ENCODE measurements around the gene DYNC1I1. TPM values are rescaled to one million over a fixed set of nuclear protein-coding genes. Genes with fewer than 3 reads are reported as not detected.
A peak's percentile ranks its signal among the peaks of the same experiment; 100 is the strongest.

Gene DYNC1I1
- total and polyA plus RNA-seq, 4 donors: 0.39 to 7.6 (median 1.5) TPM

DNA sequence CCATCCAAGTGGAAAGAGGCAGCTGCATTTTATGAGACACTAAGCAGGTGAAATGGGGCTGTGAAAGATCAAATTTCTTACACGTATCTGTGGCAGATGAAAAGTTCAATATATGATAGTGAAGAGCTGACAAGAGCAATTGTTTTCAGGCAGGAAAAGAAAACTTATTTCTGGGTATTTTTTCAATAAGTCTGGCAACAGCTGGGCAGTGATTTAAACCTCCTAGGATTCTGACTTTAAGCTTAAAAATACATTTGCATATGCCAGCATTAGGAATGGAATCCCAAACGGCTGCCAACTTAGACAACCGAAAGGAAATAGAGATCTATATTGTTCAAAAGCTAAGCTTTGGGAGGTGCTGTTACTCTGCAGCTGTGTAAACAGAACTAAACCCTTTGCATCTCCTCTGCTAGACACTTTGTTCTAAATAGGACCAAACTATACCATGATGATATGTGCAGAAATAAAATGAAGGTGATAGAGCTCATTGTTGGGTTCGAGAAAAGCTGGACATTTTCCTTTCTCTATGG, 26.1 kb downstream of the DYNC1I1 start:
- Histone ChIP-seq H3K9ac (ENCODE audit: insufficient read depth in 1 of 2, low read length in 2 of 2) (no peak overlapping the region), H3K4me3 (no peak overlapping the region), H3K4me1 (ENCODE audit: control insufficient read depth in 5 of 5, insufficient read depth in 5 of 5, low read length in 5 of 5) (peaks cover 0 to 28% (median 0%) of the 10 kb centered on the region in 5 donors), H3K27me3 (ENCODE audit: control insufficient read depth in 3 of 3, insufficient read depth in 3 of 3, low read length in 2 of 3) (peaks cover 0 to 3% (median 0%) of the 10 kb centered on the region in 3 donors), H3K9me3 (ENCODE audit: control insufficient read depth in 4 of 4, insufficient read depth in 3 of 4, low read length in 3 of 4) (peaks cover 0 to 2% (median 0%) of the 10 kb centered on the region in 4 donors), H3K36me3 (ENCODE audit: control insufficient read depth in 4 of 4, insufficient read depth in 4 of 4, low read length in 4 of 4) (no peaks in the 10 kb centered on the region), H3K27ac (ENCODE audit: low read depth in 1 of 2, low read length in 1 of 2) (no peak overlapping the region)
- TF ChIP-seq, protein P1, sequence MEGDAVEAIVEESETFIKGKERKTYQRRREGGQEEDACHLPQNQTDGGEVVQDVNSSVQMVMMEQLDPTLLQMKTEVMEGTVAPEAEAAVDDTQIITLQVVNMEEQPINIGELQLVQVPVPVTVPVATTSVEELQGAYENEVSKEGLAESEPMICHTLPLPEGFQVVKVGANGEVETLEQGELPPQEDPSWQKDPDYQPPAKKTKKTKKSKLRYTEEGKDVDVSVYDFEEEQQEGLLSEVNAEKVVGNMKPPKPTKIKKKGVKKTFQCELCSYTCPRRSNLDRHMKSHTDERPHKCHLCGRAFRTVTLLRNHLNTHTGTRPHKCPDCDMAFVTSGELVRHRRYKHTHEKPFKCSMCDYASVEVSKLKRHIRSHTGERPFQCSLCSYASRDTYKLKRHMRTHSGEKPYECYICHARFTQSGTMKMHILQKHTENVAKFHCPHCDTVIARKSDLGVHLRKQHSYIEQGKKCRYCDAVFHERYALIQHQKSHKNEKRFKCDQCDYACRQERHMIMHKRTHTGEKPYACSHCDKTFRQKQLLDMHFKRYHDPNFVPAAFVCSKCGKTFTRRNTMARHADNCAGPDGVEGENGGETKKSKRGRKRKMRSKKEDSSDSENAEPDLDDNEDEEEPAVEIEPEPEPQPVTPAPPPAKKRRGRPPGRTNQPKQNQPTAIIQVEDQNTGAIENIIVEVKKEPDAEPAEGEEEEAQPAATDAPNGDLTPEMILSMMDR (IDR thresholded peaks at IDR 0.05; ENCODE audit: control extremely low read depth, extremely low read depth): no peak
- 48 to 58% methylated on average over 4 of the region's 4 CpGs for whole genome bisulfite sequencing, 2 donors
- peak in 2 of 3 donors; percentile 39 to 49 for DNase-seq
- ATAC-seq (ENCODE audit: insufficient read depth, low FRiP score): no peak

DNA sequence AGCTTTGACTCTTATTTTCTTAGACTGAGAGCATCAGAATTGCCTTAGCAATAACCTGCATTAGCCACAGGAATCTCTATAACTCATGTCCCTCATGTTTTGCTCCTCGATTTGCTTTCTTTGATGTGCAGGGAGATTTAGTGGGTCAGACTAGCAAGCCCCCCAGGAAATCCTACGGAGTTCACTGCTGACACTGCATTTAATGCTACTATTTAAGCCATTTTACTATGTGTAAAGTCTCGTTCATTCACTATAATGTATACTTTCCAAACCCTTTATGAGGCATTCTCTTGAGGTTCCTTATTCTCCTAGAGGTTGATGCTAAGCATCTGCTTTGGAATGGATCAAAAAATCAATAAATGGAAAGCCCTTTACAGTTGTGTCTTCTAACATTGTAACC, 28.4 kb downstream of the DYNC1I1 start:
- no peaks in the 10 kb centered on the region for H3K9me3 ChIP-seq (ENCODE audit: control insufficient read depth in 4 of 4, insufficient read depth in 3 of 4, low read length in 3 of 4)
- no peak overlapping the region for H3K4me3 ChIP-seq
- no peak overlapping the region for H3K9ac ChIP-seq (ENCODE audit: insufficient read depth in 1 of 2, low read length in 2 of 2)
- H3K4me1 ChIP-seq (ENCODE audit: control insufficient read depth in 5 of 5, insufficient read depth in 5 of 5, low read length in 5 of 5): peaks cover 0 to 34% (median 0%) of the 10 kb centered on the region in 5 donors
- H3K36me3 ChIP-seq (ENCODE audit: control insufficient read depth in 4 of 4, insufficient read depth in 4 of 4, low read length in 4 of 4): no peaks in the 10 kb centered on the region
- 66 to 80% methylated on average over 3 of the region's 3 CpGs for WGBS, 2 donors
- no peak overlapping the region for H3K27ac ChIP-seq (ENCODE audit: low read depth in 1 of 2, low read length in 1 of 2)
- H3K27me3 ChIP-seq (ENCODE audit: control insufficient read depth in 3 of 3, insufficient read depth in 3 of 3, low read length in 2 of 3): peaks cover 0 to 3% (median 0%) of the 10 kb centered on the region in 3 donors
- ATAC-seq (ENCODE audit: insufficient read depth, low FRiP score) (no peak), DNase-seq (no peak)
- TF ChIP-seq, protein P1 (IDR thresholded peaks at IDR 0.05; ENCODE audit: control extremely low read depth, extremely low read depth): no peak

DNA sequence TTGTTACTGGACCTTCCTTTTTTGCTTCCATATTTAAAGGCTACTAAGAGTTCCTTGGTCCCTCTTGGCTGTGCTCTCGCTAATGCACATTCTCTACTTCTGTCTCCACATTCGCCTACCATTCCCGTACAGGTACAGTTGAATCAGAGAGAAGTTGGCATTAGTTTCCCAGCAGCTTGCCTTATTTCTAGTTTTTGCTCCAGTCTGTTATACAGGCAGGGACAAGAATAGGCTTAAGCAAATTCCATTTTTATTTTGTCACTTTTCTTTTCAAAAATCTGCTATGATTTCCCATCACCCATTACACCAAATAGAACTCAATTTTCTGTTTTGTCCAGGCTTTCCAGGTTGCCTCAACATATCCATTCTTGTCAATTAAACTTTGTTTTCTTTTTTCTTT, 29.9 kb downstream of the DYNC1I1 start:
- no peaks in the 10 kb centered on the region for H3K9me3 ChIP-seq (ENCODE audit: control insufficient read depth in 4 of 4, insufficient read depth in 3 of 4, low read length in 3 of 4)
- H3K36me3 ChIP-seq (ENCODE audit: control insufficient read depth in 4 of 4, insufficient read depth in 4 of 4, low read length in 4 of 4): peaks cover 0 to 4% (median 0%) of the 10 kb centered on the region in 4 donors
- peaks cover 0 to 27% (median 0%) of the 10 kb centered on the region in 5 donors for H3K4me1 ChIP-seq (ENCODE audit: control insufficient read depth in 5 of 5, insufficient read depth in 5 of 5, low read length in 5 of 5)
- WGBS, 2 donors: 95 to 98% methylated on average over 3 of the region's 3 CpGs
- no peak overlapping the region for H3K27ac ChIP-seq (ENCODE audit: low read depth in 1 of 2, low read length in 1 of 2)
- TF ChIP-seq, protein P1 (IDR thresholded peaks at IDR 0.05; ENCODE audit: control extremely low read depth, extremely low read depth): no peak
- H3K4me3 ChIP-seq: no peak overlapping the region
- no peak overlapping the region for H3K9ac ChIP-seq (ENCODE audit: insufficient read depth in 1 of 2, low read length in 2 of 2)
- DNase-seq (no peak), ATAC-seq (ENCODE audit: insufficient read depth, low FRiP score) (no peak)
- peaks cover 0 to 3% (median 0%) of the 10 kb centered on the region in 3 donors for H3K27me3 ChIP-seq (ENCODE audit: control insufficient read depth in 3 of 3, insufficient read depth in 3 of 3, low read length in 2 of 3)

DNA sequence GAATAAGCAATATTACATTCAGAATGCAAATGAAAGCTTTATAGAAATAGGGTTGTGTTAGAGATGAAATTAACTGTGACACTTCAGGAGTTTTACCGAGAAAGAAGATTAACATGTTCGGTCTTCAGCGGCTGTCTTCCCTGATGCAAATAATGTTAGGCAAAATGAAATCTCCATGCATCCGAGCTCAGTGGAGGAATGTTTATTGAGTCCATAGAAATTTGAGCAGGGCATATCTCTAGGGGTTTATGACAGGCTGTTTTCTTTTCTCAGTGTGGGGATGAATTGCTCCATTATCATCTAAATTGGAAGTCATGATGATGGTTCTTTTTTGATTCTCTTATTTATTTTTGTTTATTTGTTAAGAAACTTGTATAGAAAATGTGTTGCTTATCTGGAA, 31.7 kb downstream of the DYNC1I1 start:
- DNase-seq (peak in 2 of 3 donors; percentile 10 to 24), ATAC-seq (ENCODE audit: insufficient read depth, low FRiP score) (no peak)
- TF ChIP-seq, protein P1 (IDR thresholded peaks at IDR 0.05; ENCODE audit: control extremely low read depth, extremely low read depth): no peak
- H3K27me3 ChIP-seq (ENCODE audit: control insufficient read depth in 3 of 3, insufficient read depth in 3 of 3, low read length in 2 of 3): peaks cover 0 to 3% (median 0%) of the 10 kb centered on the region in 3 donors
- H3K4me3 ChIP-seq: no peak overlapping the region
- peaks cover 0 to 4% (median 0%) of the 10 kb centered on the region in 4 donors for H3K36me3 ChIP-seq (ENCODE audit: control insufficient read depth in 4 of 4, insufficient read depth in 4 of 4, low read length in 4 of 4)
- peaks cover 0 to 28% (median 0%) of the 10 kb centered on the region in 5 donors for H3K4me1 ChIP-seq (ENCODE audit: control insufficient read depth in 5 of 5, insufficient read depth in 5 of 5, low read length in 5 of 5)
- H3K9me3 ChIP-seq (ENCODE audit: control insufficient read depth in 4 of 4, insufficient read depth in 3 of 4, low read length in 3 of 4): no peaks in the 10 kb centered on the region
- 80 to 88% methylated on average over 4 of the region's 4 CpGs for WGBS, 2 donors
- no peak overlapping the region for H3K27ac ChIP-seq (ENCODE audit: low read depth in 1 of 2, low read length in 1 of 2)
- no peak overlapping the region for H3K9ac ChIP-seq (ENCODE audit: insufficient read depth in 1 of 2, low read length in 2 of 2)
